ENCODE results near the gene SLC17A3. TPM values are rescaled to one million over a fixed set of nuclear protein-coding genes. Genes with fewer than 3 reads are reported as not detected.

The SLC17A3 gene, protein sequence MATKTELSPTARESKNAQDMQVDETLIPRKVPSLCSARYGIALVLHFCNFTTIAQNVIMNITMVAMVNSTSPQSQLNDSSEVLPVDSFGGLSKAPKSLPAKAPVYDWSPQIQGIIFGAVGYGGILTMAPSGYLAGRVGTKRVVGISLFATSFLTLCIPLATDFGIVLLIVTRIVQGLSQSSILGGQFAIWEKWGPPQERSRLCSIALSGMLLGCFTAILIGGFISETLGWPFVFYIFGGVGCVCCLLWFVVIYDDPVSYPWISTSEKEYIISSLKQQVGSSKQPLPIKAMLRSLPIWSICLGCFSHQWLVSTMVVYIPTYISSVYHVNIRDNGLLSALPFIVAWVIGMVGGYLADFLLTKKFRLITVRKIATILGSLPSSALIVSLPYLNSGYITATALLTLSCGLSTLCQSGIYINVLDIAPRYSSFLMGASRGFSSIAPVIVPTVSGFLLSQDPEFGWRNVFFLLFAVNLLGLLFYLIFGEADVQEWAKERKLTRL
- not detected for total RNA-seq

DNA sequence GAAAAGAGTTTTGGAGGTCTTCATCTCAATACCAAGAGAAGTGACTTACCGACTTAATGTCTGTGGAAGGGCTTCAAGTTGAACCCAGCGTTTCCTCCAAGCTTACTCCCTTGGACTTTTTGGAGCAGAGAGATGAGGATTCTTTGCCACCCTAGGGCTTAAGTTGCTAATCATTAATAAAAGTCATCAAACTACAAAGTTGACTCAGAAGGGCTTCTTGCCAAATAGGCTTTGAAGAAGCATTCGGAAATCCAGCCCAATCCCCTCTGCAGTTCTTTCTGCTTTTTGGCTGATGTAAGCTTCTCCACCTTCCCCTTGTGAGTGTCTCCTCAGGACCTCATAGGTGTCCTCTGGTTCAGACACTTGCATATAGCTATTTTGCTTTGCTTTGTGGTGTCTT is at the start of gene SLC17A3:
Gene SLC17A3, minus strand, starts transcription at position 126 of the 400 bp plus-strand sequence. CDS start 5,856 bp downstream, outside the sequence.
- no peak for DNase-seq
- no peak for TF ChIP-seq POLR2A (IDR thresholded peaks at IDR 0.05)
- TF ChIP-seq, protein P1, sequence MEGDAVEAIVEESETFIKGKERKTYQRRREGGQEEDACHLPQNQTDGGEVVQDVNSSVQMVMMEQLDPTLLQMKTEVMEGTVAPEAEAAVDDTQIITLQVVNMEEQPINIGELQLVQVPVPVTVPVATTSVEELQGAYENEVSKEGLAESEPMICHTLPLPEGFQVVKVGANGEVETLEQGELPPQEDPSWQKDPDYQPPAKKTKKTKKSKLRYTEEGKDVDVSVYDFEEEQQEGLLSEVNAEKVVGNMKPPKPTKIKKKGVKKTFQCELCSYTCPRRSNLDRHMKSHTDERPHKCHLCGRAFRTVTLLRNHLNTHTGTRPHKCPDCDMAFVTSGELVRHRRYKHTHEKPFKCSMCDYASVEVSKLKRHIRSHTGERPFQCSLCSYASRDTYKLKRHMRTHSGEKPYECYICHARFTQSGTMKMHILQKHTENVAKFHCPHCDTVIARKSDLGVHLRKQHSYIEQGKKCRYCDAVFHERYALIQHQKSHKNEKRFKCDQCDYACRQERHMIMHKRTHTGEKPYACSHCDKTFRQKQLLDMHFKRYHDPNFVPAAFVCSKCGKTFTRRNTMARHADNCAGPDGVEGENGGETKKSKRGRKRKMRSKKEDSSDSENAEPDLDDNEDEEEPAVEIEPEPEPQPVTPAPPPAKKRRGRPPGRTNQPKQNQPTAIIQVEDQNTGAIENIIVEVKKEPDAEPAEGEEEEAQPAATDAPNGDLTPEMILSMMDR (IDR thresholded peaks at IDR 0.05), result no peak
- Histone ChIP-seq H3K27me3 (no peaks in the 10 kb centered on the region), H3K36me3 (no peaks in the 10 kb centered on the region), H3K9me3 (no peaks in the 10 kb centered on the region), H3K27ac (no peak within 1 kb of the TSS), H3K4me3 (replicated peaks in 1 of 3) (no peak within 1 kb of the TSS), H3K4me1 (no peaks in the 10 kb centered on the region)
- intact Hi-C loops (cut with DNase I), result no loop called here
- 90 to 94% methylated on average over 3 of the region's 3 CpGs for WGBS, 2 donors

DNA sequence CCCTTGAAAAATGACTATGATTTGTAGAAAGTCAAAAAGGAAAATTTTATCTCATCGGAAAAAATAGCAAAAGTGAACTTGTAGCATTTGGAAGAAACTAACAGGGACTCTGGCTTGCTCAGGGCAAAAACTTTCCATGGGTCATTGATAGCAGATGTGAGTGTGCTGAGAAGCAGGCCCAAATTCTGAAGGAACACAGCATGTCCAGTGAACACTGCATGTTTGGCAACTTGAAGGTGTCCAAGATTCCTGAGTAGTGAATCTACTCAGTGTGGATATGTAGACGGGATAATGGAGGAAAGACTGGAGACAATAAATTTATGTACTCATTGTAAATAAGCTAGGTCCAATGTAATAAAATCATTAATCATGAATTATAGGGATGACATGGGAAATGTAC is 48.3 kb upstream of the SLC17A3 start:
- Histone ChIP-seq H3K4me3 (replicated peaks in 1 of 3) (no peak overlapping the region), H3K27ac (no peak overlapping the region), H3K36me3 (no peaks in the 10 kb centered on the region), H3K4me1 (no peaks in the 10 kb centered on the region), H3K9me3 (no peaks in the 10 kb centered on the region), H3K27me3 (no peaks in the 10 kb centered on the region)
- TF ChIP-seq, protein P1 (IDR thresholded peaks at IDR 0.05), result no peak
- TF ChIP-seq POLR2A (IDR thresholded peaks at IDR 0.05), result no peak
- intact Hi-C loops (cut with DNase I), result no loop called here
- WGBS, 2 donors, result 76 to 84% methylated on average over 2 of the region's 2 CpGs
- DNase-seq, result no peak

DNA sequence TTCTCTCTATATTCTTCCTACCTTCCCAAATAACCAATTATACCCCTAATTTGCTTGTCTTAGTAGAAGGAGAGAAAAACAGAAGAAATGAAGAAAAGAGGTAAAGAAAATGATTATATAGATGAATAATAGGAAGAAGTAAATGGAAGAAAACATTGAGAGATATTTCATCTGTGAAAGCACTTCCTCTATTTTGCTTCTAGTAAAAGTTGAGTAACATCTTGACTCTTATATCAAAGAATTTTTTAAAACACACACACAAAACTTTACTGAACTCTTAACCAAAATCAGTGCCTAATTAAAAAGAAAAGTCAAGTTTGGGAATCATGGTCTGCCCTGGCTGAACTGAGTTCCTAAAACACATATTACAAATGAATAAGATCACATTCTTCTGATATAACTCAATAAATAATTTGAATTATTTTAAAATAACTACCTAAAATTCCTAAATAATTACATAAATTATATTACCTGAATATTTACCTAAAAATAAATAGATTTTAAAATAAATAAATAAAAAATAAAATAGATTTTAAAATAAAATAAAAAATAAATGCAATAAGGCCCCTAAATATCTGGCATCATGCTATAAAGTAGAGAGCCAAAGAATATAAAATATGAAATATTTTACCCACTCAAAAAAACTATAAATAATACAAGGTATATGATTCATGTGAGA is 47.6 kb upstream of the SLC17A3 start:
- no peak for TF ChIP-seq POLR2A (IDR thresholded peaks at IDR 0.05)
- TF ChIP-seq, protein P1 (IDR thresholded peaks at IDR 0.05), result no peak

DNA sequence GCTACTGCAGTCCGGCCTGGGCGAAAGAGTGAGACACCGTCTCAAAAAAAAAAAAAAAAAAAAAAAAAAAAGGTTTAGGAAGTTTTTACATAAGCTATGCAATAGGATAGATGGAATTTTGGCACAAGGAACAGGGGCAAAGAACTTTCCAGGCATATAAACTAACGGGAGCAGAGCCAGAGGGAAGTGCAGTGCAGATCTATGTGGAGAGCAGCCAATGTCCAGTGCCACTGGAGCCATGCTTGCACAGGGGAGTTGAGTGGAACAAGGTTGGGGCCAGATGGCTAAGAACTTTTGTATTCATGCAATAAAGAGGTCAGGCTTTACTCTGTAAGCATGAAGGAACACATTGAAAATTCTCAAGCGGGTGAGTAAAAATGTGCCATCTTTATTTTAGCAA is 45.6 kb upstream of the SLC17A3 start:
- Histone ChIP-seq H3K27ac (no peak overlapping the region), H3K4me3 (replicated peaks in 1 of 3) (no peak overlapping the region), H3K36me3 (no peaks in the 10 kb centered on the region), H3K27me3 (no peaks in the 10 kb centered on the region), H3K9me3 (no peaks in the 10 kb centered on the region), H3K4me1 (no peaks in the 10 kb centered on the region)
- 90 to 91% methylated on average over 5 of the region's 5 CpGs for WGBS, 2 donors
- TF ChIP-seq, protein P1 (IDR thresholded peaks at IDR 0.05), result no peak
- no peak for TF ChIP-seq POLR2A (IDR thresholded peaks at IDR 0.05)
- intact Hi-C loops (cut with DNase I), result no loop called here
- DNase-seq, result no peak

More for the DNA sequence above, 47.6 kb upstream of the SLC17A3 start:
- intact Hi-C loops (cut with DNase I), result no loop called here
- Histone ChIP-seq H3K27me3 (no peaks in the 10 kb centered on the region), H3K4me3 (replicated peaks in 1 of 3) (no peak overlapping the region), H3K9me3 (no peaks in the 10 kb centered on the region), H3K4me1 (no peaks in the 10 kb centered on the region), H3K27ac (no peak overlapping the region), H3K36me3 (no peaks in the 10 kb centered on the region)
- DNase-seq, result no peak
